Prostate gland (tissue), 2 donors: ENCODE results near the gene FLT1. TPM values are rescaled to one million over a fixed set of nuclear protein-coding genes. Genes with fewer than 3 reads are reported as not detected.

Source experiments
- DNase-seq: peaks from one replicate; pipeline ENCODE4 v3.0.0-alpha.2; 2019; ENCODE audit warnings: low spot score
- H3K27ac ChIP-seq, 2 donors: fragments of 200-600 bp; sonication (generic); 2 replicates each; pipeline ENCODE4 v1.5.1; 2017 to 2019
- H3K27me3 ChIP-seq: fragments of 200-600 bp; sonication (generic); replicated peaks from 2 replicates; pipeline ENCODE4 v1.5.1; 2019; ENCODE audit not compliant: insufficient read depth
- H3K36me3 ChIP-seq, 2 donors: fragments of 200-600 bp; sonication (generic); 1 replicate in 1 of 2; 2 replicates in 1 of 2; pipeline versions ENCODE4 v1.5.1 to v1.8.1; 2017 to 2019
- H3K4me1 ChIP-seq: fragments of 200-600 bp; sonication (generic); replicated peaks from 2 replicates; pipeline ENCODE4 v1.5.1; 2019
- H3K4me3 ChIP-seq, 2 donors: fragments of 200-600 bp; sonication (generic); 2 replicates each; pipeline ENCODE4 v1.5.1; 2017 to 2019
- H3K9me3 ChIP-seq: fragments of 200-600 bp; sonication (generic); 2 replicates; pipeline ENCODE4 v1.5.1; 2017
- POLR2A ChIP-seq: fragments of 450-650 bp; IDR thresholded peaks from one replicate; pipeline ENCODE4 v1.6.1; 2016; ENCODE audit warnings: antibody characterized with exemption, mild to moderate bottlenecking
- POLR2AphosphoS5 ChIP-seq: sonication (generic); formaldehyde crosslinking; IDR thresholded peaks from one replicate; pipeline ENCODE4 v1.6.1; 2017; ENCODE audit warnings: antibody characterized with exemption
- WGBS: methylation state at CpG from one replicate; pipeline ENCODE4 v1.1.5; 2018; 5-methylcytosine and 5-hydroxymethylcytosine counted together
- intact Hi-C: fragments of 100-400 bp; cut with DNase I; formaldehyde crosslinking; loops from one replicate; pipeline ENCODE4 v1.14.2; 2022
- total RNA-seq, 2 donors: library from RNA; depleted of rRNA; stranded (reverse); fragments of >200 nt; gene quantifications; one replicate each; pipeline ENCODE4 v1.1.0, GENCODE V29; 2016
- TF ChIP-seq, protein P1 (sequence below), 4 experiments: fragments of 200-600 bp in 2 of 4; fragments of 450-650 bp in 2 of 4; sonication (generic) in 2 of 4; IDR thresholded peaks; 1 replicate in 3 of 4; 2 replicates in 1 of 4; pipeline ENCODE4 v1.5.1; 2016 to 2019; ENCODE audit warnings: antibody characterized with exemption in 4 of 4, mild to moderate bottlenecking in 2 of 4, moderate library complexity in 2 of 4

FLT1 gene
- total RNA-seq, 2 donors from 2014 or later: 9.1 to 27.0 TPM

DNA sequence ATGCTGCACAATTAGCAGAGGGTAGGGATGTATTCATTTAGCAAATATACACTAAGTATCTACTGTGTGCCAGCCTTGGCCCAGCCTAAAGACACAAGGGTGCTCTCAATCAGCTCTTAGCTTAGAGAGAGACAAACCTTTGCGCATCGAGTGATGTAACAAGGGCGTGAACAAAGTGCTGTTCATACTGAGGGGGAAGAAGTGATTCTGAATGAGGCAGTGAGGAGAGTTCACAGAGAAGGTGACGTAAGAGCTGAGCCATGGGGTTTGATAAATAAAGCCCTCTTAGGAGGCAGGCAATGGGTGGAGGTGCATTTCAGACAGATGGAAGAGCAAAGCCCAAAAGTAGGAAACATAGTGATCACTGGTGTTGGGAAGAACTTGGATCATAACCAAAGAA, 68.5 kb downstream of the FLT1 start:
- WGBS: 97% methylated on average over 4 of the region's 4 CpGs
- no peak for DNase-seq
- intact Hi-C loops: no loop called here
- TF ChIP-seq POLR2AphosphoS5 (no peak), POLR2A (no peak)
- TF ChIP-seq, protein P1, sequence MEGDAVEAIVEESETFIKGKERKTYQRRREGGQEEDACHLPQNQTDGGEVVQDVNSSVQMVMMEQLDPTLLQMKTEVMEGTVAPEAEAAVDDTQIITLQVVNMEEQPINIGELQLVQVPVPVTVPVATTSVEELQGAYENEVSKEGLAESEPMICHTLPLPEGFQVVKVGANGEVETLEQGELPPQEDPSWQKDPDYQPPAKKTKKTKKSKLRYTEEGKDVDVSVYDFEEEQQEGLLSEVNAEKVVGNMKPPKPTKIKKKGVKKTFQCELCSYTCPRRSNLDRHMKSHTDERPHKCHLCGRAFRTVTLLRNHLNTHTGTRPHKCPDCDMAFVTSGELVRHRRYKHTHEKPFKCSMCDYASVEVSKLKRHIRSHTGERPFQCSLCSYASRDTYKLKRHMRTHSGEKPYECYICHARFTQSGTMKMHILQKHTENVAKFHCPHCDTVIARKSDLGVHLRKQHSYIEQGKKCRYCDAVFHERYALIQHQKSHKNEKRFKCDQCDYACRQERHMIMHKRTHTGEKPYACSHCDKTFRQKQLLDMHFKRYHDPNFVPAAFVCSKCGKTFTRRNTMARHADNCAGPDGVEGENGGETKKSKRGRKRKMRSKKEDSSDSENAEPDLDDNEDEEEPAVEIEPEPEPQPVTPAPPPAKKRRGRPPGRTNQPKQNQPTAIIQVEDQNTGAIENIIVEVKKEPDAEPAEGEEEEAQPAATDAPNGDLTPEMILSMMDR (IDR thresholded peaks at IDR 0.05): no peak
- Histone ChIP-seq H3K4me1 (no peaks in the 10 kb centered on the region), H3K27ac (no peak overlapping the region), H3K4me3 (no peak overlapping the region), H3K27me3 (no peaks in the 10 kb centered on the region), H3K36me3 (no peaks in the 10 kb centered on the region), H3K9me3 (no peaks in the 10 kb centered on the region)

DNA sequence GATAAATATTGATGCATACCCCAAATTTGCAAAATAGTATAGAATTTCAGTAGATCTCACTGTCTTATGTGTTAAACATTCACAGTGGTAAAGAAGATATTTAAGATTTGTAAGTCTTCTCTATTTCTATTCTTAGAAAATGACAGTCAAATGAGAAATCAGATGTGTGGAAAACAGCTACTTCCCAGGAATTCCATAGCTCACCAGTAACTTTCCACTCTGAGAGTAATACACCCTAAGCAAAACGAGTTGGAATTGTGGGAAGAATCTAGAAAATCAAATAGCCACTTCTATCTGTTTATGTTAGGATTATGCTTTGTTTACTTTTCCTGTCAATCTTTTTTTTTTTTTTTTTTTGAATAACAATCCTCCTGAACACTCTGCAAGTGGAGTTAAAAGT, 69.1 kb downstream of the FLT1 start:
- WGBS: 27% methylated on average over 1 of the region's 1 CpG
- no peak for DNase-seq

DNA sequence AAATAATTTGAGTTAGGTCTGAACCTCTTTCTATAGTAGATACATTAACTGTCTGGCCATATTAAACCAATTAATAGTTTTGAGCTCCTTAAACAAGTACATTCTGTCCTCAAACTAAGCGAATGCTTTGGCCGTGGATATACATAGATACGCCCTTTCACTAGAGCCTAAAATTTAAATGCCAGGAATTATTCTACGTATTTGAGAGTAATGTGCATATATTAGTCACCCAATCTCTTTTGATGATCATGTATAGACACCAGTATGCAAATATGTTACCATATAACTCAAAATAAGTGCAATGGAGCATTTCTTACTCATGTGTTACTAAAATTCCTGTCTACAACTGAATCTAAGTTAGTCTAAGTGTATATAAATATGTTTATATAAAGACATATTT, 70.4 kb downstream of the FLT1 start:
- intact Hi-C loops: no loop called here
- no peaks in the 10 kb centered on the region for H3K27me3 ChIP-seq
- WGBS: 91% methylated on average over 4 of the region's 4 CpGs
- no peak for DNase-seq
- H3K36me3 ChIP-seq: no peaks in the 10 kb centered on the region
- H3K4me1 ChIP-seq: no peaks in the 10 kb centered on the region
- no peak overlapping the region for H3K4me3 ChIP-seq
- TF ChIP-seq, protein P1 (IDR thresholded peaks at IDR 0.05): no peak
- no peak for TF ChIP-seq POLR2AphosphoS5
- TF ChIP-seq POLR2A: no peak
- no peaks in the 10 kb centered on the region for H3K9me3 ChIP-seq
- no peak overlapping the region for H3K27ac ChIP-seq

More for the DNA sequence above, 69.1 kb downstream of the FLT1 start:
- Histone ChIP-seq H3K27me3 (no peaks in the 10 kb centered on the region), H3K9me3 (no peaks in the 10 kb centered on the region), H3K36me3 (no peaks in the 10 kb centered on the region), H3K4me3 (no peak overlapping the region), H3K4me1 (no peaks in the 10 kb centered on the region), H3K27ac (no peak overlapping the region)
- intact Hi-C loops: no loop called here
- TF ChIP-seq POLR2A: no peak
- TF ChIP-seq, protein P1 (IDR thresholded peaks at IDR 0.05): no peak
- no peak for TF ChIP-seq POLR2AphosphoS5

DNA sequence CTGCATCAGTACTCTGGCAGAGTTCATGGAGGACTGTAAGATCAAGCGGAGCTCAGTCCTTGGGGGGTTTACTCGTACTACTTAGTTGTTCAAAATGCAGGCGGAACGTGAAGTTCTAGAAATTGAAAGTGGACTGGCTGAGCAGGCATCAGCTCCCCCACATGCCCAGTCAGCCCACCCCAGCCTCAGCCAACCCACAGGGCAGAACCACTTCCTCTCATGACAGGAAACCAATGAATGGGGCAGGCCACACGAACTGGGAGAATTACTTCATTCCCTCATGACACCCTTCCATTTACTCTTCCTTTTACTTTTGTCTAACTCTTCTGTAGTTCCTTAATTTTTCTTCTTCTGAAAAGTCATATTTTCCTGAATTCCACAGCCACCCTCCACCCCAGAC, 71.9 kb downstream of the FLT1 start:
- H3K36me3 ChIP-seq: no peaks in the 10 kb centered on the region
- DNase-seq: no peak
- TF ChIP-seq POLR2AphosphoS5: no peak
- TF ChIP-seq POLR2A: no peak
- TF ChIP-seq, protein P1 (IDR thresholded peaks at IDR 0.05): no peak
- WGBS: 72% methylated on average over 5 of the region's 5 CpGs
- H3K27ac ChIP-seq: no peak overlapping the region
- no peaks in the 10 kb centered on the region for H3K9me3 ChIP-seq
- no peak overlapping the region for H3K4me3 ChIP-seq
- intact Hi-C loops: no loop called here
- no peaks in the 10 kb centered on the region for H3K4me1 ChIP-seq
- no peaks in the 10 kb centered on the region for H3K27me3 ChIP-seq

DNA sequence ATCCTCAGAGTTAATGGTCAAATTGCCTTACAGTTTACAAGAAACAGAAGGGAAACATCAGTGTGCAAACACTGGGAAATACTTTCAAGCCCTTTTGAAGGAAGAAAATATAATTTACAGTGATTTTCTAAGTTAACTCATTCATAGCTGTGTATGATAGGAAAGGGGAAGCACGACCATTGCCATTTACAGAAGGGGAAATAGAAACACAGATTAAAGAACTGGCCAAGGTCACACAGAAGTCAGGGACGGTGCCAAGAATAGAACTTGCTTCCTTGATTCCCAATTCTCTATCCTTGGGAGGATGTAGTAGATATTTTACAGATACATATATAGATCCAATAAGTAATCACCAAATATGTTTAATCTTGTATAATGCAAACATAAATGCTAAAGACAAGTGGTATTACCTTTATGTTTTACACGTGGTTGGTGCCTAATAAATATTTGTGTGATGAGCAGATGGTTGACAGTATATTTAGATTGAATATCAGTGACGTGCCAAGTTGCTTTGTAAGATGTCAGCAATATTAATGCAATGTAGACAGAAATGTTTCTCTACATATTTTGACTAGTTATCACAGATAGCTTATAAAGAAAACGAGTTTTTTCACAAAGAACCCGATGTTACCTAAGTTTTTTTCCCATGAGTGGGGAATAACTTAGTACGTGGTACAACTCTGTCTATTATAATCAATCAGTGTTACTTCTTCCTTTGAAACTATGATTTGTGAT, 73.1 kb downstream of the FLT1 start:
- intact Hi-C loops: no loop called here
- Histone ChIP-seq H3K27ac (no peak overlapping the region), H3K27me3 (no peaks in the 10 kb centered on the region), H3K4me3 (no peak overlapping the region), H3K4me1 (no peaks in the 10 kb centered on the region), H3K9me3 (no peaks in the 10 kb centered on the region), H3K36me3 (no peaks in the 10 kb centered on the region)
- WGBS: 50% methylated on average over 7 of the region's 7 CpGs
- no peak for DNase-seq
- TF ChIP-seq, protein P1 (IDR thresholded peaks at IDR 0.05): no peak
- TF ChIP-seq POLR2A: no peak
- TF ChIP-seq POLR2AphosphoS5: no peak
